Keratinocyte (primary cell): ENCODE data around the gene SMYD4. TPM values are rescaled to one million over a fixed set of nuclear protein-coding genes. Genes with fewer than 3 reads are reported as not detected.
A peak's percentile ranks its signal among the peaks of the same experiment; 100 is the strongest.

ENCODE experiments used
- DNase-seq: peaks from one replicate; pipeline ENCODE4 v3.0.0-alpha.2; 2011; ENCODE audit warnings: low read depth, missing footprints, low spot score
- FAIRE-seq: peaks from 2 replicates; lab custom pipeline; 2011; peaks lifted over from hg19 to GRCh38; lab: Jason Lieb, UNC
- H2AFZ ChIP-seq: 2 replicates; pipeline ENCODE4 v1.6.0; 2012; ENCODE audit warnings: low read length, control low read depth, inconsistent platforms; ENCODE audit not compliant: control insufficient read depth
- H3K27ac ChIP-seq: 2 replicates; pipeline ENCODE4 v1.5.1; 2011; ENCODE audit warnings: low read length; ENCODE audit not compliant: control insufficient read depth, insufficient read depth
- H3K27me3 ChIP-seq: 3 replicates; pipeline ENCODE4 v1.6.0; 2011; ENCODE audit warnings: low read length; ENCODE audit not compliant: control insufficient read depth, insufficient read depth; ENCODE audit errors: extremely low read depth
- H3K36me3 ChIP-seq, 2 experiments: 2 replicates in 1 of 2; 3 replicates in 1 of 2; pipeline ENCODE4 v1.5.1; 2011; ENCODE audit warnings: low read length in 2 of 2, mild to moderate bottlenecking in 1 of 2; ENCODE audit not compliant: control insufficient read depth in 2 of 2, insufficient read depth in 2 of 2; ENCODE audit errors: extremely low read depth in 1 of 2
- H3K4me1 ChIP-seq: 3 replicates; pipeline ENCODE4 v1.5.1; 2011; ENCODE audit warnings: low read length; ENCODE audit not compliant: control insufficient read depth, insufficient read depth; ENCODE audit errors: extremely low read depth
- H3K4me2 ChIP-seq: 3 replicates; pipeline ENCODE4 v1.6.0; 2011; ENCODE audit warnings: low read depth, low read length; ENCODE audit not compliant: control insufficient read depth, insufficient read depth; ENCODE audit errors: extremely low read depth
- H3K4me3 ChIP-seq, 3 experiments: fragments of 200-600 bp in 1 of 3; sonication (generic) in 1 of 3; 2 replicates in 2 of 3; 3 replicates in 1 of 3; pipeline ENCODE4 v1.5.1; 2011 to 2016; ENCODE audit warnings: low read length in 3 of 3, mild to moderate bottlenecking in 3 of 3, control low read depth in 2 of 3, inconsistent platforms in 1 of 3, low read depth in 1 of 3, mixed read lengths in 1 of 3, mixed run types in 1 of 3, moderate library complexity in 1 of 3; ENCODE audit not compliant: control insufficient read depth in 2 of 3, insufficient read depth in 2 of 3; ENCODE audit errors: extremely low read depth in 1 of 3
- H3K79me2 ChIP-seq: 2 replicates; pipeline ENCODE4 v1.6.0; 2012; ENCODE audit warnings: low read length; ENCODE audit not compliant: control insufficient read depth, insufficient read depth
- H3K9ac ChIP-seq: 3 replicates; pipeline ENCODE4 v1.6.0; 2011; ENCODE audit warnings: low read length; ENCODE audit not compliant: control insufficient read depth, insufficient read depth; ENCODE audit errors: extremely low read depth
- H3K9me1 ChIP-seq: 3 replicates; pipeline ENCODE4 v1.6.0; 2011; ENCODE audit warnings: low read length; ENCODE audit not compliant: control insufficient read depth, insufficient read depth; ENCODE audit errors: extremely low read depth
- H3K9me3 ChIP-seq: 2 replicates; pipeline ENCODE4 v1.5.1; 2012; ENCODE audit warnings: low read depth, low read length; ENCODE audit not compliant: control insufficient read depth
- H4K20me1 ChIP-seq: 3 replicates; pipeline ENCODE4 v1.6.0; 2011; ENCODE audit warnings: low read length; ENCODE audit not compliant: control insufficient read depth, insufficient read depth; ENCODE audit errors: extremely low read depth
- CTCF ChIP-seq, 3 experiments: IDR thresholded peaks in 1 of 3; conservative IDR thresholded peaks in 1 of 3; optimal IDR thresholded peaks in 1 of 3; 2 replicates in 2 of 3; 3 replicates in 1 of 3; pipeline versions ENCODE3 to v1.5.1; 2011; ENCODE audit warnings: low read length in 3 of 3, mild to moderate bottlenecking in 3 of 3, moderate library complexity in 2 of 3, control low read depth in 1 of 3, inconsistent platforms in 1 of 3; ENCODE audit not compliant: insufficient read depth in 2 of 3; ENCODE audit errors: extremely low read depth in 1 of 3
- EZH2 ChIP-seq: IDR thresholded peaks from one replicate; pipeline ENCODE4 v1.6.1; 2012; ENCODE audit warnings: inconsistent platforms, mild to moderate bottlenecking, low read length, moderate library complexity
- dilution Hi-C: fragments of 300-500 bp; cut with MboI; formaldehyde crosslinking; loops from one replicate; pipeline ENCODE4 v1.7.0; 2020; ENCODE audit warnings: low sequenced_read_pairs; ENCODE audit not compliant: extremely low pct_ligation_motif_present
- polyA plus RNA-seq, 5 experiments: library from polyadenylated mRNA; depleted of rRNA in 3 of 5; stranded (reverse) in 3 of 5; stranded (forward) in 1 of 5; unstranded in 1 of 5; fragments of >200 nt; gene quantifications; 1 replicate in 1 of 5; 2 replicates in 3 of 5; 3 replicates in 1 of 5; pipeline versions ENCODE4 v1.2.1 to v1.2.3, GENCODE V29; 2011 to 2012; ENCODE audit warnings: missing spikeins in 2 of 5, low read depth in 1 of 5, low replicate concordance in 1 of 5

Gene SMYD4
- polyA plus RNA-seq, 1 donor (not counting 4 experiments of a cell fraction or from before 2014, with no cell fraction given): 6.3 TPM

- H3K27ac ChIP-seq: no peak overlapping the region
- no peaks in the 10 kb centered on the region for H3K9me1 ChIP-seq
- H3K4me2 ChIP-seq: no peak overlapping the region
- no peaks in the 10 kb centered on the region for H3K9me3 ChIP-seq
- dilution Hi-C loops: no loop called here
- DNase-seq: no peak
- H3K4me1 ChIP-seq: peaks cover 13% of the 10 kb centered on the region
- FAIRE-seq: peak; percentile 62
- TF ChIP-seq EZH2 (no peak), CTCF (optimal IDR thresholded peaks at IDR 0.05 in 1 of 3, IDR thresholded peaks at IDR 0.05 in 1 of 3, conservative IDR thresholded peaks at IDR 0.05 in 1 of 3; ENCODE audit: extremely low read depth in 1 of 3, insufficient read depth in 2 of 3, low read length in 3 of 3) (no peak)
- H2AFZ ChIP-seq: no peak overlapping the region
- no peaks in the 10 kb centered on the region for H4K20me1 ChIP-seq
- H3K27me3 ChIP-seq: no peaks in the 10 kb centered on the region
- no peaks in the 10 kb centered on the region for H3K79me2 ChIP-seq
- no peaks in the 10 kb centered on the region for H3K36me3 ChIP-seq
- no peak overlapping the region for H3K9ac ChIP-seq
- H3K4me3 ChIP-seq: no peak overlapping the region
Observed at GRCh38 chr17:1753767-1754429, 75.8 kb downstream of the SMYD4 start.

- H4K20me1 ChIP-seq: no peaks in the 10 kb centered on the region
- H3K36me3 ChIP-seq: no peaks in the 10 kb centered on the region
- peak overlapping the region in 2 of 3 experiments; percentile 42 to 51 for H3K4me3 ChIP-seq
- no peaks in the 10 kb centered on the region for H3K9me1 ChIP-seq
- H3K79me2 ChIP-seq: no peaks in the 10 kb centered on the region
- FAIRE-seq (peak; percentile 62), DNase-seq (no peak)
- H2AFZ ChIP-seq: peak overlapping the region; percentile 77
- H3K9me3 ChIP-seq: no peaks in the 10 kb centered on the region
- peak overlapping the region; percentile 54 for H3K9ac ChIP-seq
- peak overlapping the region; percentile 78 for H3K4me2 ChIP-seq
- peaks cover 13% of the 10 kb centered on the region for H3K4me1 ChIP-seq
- TF ChIP-seq CTCF (optimal IDR thresholded peaks at IDR 0.05 in 1 of 3, IDR thresholded peaks at IDR 0.05 in 1 of 3, conservative IDR thresholded peaks at IDR 0.05 in 1 of 3; ENCODE audit: extremely low read depth in 1 of 3, insufficient read depth in 2 of 3, low read length in 3 of 3) (peak in 1 of 3 experiments; percentile 13), EZH2 (no peak)
- no peaks in the 10 kb centered on the region for H3K27me3 ChIP-seq
- H3K27ac ChIP-seq: no peak overlapping the region
- dilution Hi-C loops: no loop called here
Observed at GRCh38 chr17:1752425-1753262, 77.1 kb downstream of the SMYD4 start.
